HPDE6-E6E7 (cell line): ENCODE results near the gene BBIP1.

ENCODE experiments used
- DNase-seq: peaks from one replicate; pipeline ENCODE4 v3.0.0; 2011; ENCODE audit warnings: missing footprints; ENCODE audit errors: extremely low spot score

The BBIP1 gene, protein sequence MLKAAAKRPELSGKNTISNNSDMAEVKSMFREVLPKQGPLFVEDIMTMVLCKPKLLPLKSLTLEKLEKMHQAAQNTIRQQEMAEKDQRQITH

DNA sequence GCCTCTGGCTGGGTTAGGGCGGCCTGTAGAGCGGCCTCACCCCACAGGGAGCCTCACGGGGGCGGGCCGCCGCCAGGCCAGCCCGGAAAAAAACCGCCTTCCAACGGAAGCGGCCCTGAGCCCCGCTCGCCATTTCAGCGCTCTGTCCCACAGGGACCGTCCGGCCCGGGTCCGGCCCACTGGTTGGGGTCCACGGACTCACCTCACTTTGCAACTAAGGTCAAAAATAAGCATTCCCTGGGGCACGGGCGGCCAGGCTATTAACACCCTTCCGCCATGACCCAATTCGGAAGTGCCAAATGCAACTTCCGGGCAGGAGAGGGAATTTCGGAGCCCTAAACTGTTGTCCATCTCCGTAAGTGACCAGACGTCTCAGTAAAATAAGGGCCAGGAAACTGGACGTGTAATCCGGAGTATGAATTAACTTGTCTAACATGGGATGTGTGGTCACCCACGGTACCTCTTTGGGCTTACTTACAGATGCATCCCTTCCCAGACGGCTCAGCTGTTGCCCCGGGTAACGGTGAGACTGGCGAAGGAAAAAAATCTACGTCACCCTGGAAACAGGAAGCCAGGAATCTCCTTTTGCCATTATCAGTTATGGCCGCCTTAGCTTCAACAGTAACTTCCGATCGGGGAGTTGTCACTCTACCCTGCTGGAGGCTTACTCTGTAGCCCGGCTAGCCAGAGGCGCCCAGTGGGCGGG lies at the start of gene BBIP1:
Gene BBIP1 (minus strand): TSS at position 538 of the 706 bp plus-strand sequence. CDS start 1,023 bp downstream, outside the sequence.
- peak; percentile 89 for DNase-seq

DNA sequence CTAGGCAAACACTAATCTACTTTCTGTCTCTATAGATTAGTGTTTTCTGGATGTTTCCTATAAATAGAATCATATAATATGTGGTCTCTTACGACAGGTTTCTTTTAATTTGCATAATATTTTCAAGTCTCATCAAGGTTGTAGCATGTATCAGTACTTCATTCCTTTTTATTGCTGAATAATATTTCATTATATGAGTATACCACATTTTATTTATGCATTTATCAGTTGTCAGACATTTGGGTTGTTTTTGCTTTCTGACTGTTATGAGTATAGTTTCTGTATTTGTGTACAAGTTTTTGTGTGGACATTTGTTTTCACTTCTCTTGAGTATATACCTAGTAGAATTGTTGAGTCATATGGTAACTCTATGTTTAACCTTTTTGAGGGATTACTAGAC lies 48.7 kb upstream of the BBIP1 start:
- DNase-seq = no peak

DNA sequence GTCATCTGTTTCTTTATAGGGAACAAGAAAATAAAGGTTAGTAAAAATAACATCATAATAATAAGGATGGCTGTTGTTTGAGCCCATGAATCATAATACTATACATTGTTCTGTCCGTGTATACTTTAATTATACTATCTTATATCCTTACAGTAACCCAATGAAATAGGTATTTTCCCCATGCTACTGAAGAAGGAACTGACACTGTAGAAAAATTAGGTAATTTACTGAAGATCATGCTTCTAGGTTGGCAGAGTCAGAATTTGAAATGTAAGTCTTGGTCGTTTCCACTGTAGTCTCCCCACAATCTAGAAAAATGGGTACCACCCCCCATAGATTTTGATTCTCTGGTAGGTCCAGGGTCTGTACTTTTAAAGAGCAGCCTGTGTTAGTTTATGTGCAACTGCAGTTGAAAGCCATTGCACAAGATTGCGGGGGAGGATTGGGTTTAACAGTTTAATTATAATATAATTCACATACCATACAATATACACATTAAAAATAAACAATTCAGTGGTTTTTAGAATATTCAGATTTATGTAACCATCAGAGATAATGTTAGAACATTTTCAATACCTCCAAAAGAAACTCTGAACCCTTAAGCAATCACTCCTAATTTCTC lies 48.1 kb upstream of the BBIP1 start:
- DNase-seq = no peak

- DNase-seq = no peak
Measured at GRCh38 chr10:110966146-110966545, 47.2 kb upstream of the BBIP1 start.

GRCh38 chr10:110965216-110965615 lies 46.2 kb upstream of the BBIP1 start:
- DNase-seq = no peak

- no peak for DNase-seq
Measured at GRCh38 chr10:110964681-110965080, 45.7 kb upstream of the BBIP1 start.

- no peak for DNase-seq
Measured at GRCh38 chr10:110963162-110963561, 44.2 kb upstream of the BBIP1 start.

DNA sequence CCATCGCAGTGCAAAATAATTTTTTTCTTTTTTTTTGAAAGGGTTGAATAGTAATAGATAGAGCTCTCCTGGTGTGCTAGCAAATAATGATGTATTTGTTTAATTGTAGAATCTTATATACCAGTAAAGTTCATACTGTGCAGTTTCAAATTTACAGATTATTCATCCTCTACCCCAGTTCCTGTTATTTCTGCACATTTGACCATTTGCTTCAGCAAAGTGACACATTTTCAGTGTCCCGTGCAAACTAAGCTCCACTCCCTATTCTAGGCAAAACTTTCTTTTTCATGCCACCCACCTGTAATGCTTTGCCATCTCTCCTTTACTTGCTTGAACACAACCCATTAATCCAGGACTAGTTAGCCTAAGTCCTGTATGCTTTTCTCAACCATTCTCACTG lies 43.5 kb upstream of the BBIP1 start:
- DNase-seq = no peak

- no peak for DNase-seq
Measured at GRCh38 chr10:110960333-110960712, 41.3 kb upstream of the BBIP1 start.

GRCh38 chr10:110959379-110960332 lies 40.7 kb upstream of the BBIP1 start:
- no peak for DNase-seq

GRCh38 chr10:110957606-110958005 lies 38.6 kb upstream of the BBIP1 start:
- DNase-seq = no peak

DNA sequence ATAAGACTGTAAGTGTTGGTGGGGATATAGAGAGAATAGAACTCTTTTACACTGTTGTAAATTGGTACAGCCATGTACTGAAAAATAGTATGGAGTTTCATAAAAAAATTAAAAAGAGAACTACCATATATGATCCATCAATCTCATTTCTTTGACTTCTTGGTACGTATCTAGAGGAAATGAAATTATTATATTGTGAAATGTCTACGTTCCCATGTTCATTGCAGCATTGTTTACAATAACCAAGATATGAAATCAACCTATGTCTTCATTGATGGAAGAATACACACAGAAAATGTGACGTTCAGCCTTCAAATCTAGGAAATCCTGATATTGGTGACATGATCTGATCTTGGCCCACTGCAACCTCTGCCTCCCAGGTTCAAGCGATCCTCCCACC lies 32.4 kb upstream of the BBIP1 start:
- DNase-seq = no peak

DNA sequence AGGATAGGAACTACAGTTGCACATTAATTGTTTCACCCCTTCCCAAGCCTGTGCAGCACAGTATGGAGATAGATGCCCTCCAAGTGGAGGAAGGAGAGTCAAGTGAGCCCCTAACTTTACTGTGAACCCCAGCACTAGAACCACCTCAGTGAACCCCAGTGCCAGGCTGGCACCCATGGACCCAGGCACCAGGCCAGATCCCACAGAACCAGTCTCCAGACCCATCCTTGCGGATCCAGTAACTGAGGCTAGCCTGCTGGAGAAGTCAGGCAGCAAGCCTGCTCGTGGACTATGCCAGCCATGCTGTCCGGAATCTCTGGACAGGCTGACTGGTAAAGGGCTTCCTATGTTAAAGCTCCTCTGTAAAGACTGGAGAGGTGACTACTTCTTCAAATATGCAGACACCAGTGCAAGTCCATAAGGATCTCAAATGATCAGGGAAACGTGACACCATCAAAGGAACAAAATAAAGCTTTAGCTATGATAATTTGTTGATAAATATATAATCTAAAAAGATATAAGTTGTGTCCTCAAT lies 28.1 kb upstream of the BBIP1 start:
- no peak for DNase-seq

DNA sequence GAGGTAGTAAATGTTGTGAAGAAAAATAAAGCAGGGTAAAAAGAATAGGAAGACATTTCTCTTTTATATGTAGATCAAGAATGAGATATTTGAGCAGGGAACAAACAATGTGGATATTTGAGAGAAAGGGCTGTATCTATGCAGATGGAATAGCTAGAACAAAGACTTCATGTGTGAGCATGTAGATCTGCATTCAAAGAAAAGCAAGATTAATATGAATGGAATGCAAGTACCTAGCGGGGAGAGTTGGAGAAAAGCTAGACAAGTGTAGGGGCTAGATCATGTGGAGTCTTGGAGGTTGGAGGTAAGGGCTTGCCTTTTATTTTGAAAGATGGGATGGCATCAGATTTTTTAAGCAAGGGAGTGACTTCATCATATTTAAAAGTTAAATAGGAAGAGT lies 27.5 kb upstream of the BBIP1 start:
- DNase-seq = no peak

- no peak for DNase-seq
Measured at GRCh38 chr10:110944792-110945396, 25.9 kb upstream of the BBIP1 start.

- no peak for DNase-seq
Measured at GRCh38 chr10:110939419-110939818, 20.4 kb upstream of the BBIP1 start.

DNA sequence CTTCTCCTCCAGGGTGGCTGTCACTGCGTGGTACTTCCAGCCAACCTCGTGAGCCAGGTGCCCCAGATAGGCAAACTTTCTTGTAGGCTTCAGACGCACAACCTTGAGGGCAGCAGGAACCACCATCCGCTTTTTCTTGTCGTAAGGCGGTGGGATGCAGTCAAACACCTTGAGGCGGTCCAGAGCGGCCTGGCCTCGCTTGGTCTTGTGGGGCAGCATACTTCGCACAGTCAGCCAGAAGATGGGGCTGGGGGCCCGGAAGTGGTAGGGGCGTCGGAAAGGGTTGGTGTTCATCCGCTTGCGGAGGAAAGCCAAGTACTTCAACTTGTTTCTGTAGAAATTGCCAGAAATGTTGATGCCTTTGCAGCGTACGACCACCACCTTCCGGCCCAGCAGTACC lies 17.8 kb upstream of the BBIP1 start:
- no peak for DNase-seq

- no peak for DNase-seq
Measured at GRCh38 chr10:110932505-110933180, 13.7 kb upstream of the BBIP1 start.

GRCh38 chr10:110931769-110932381 lies 12.9 kb upstream of the BBIP1 start:
- no peak for DNase-seq

- no peak for DNase-seq
Measured at GRCh38 chr10:110927461-110927860, 8.5 kb upstream of the BBIP1 start.
